Ishikawa (cell line): ENCODE results near the gene CPAMD8.

Experiments used
- EP300 ChIP-seq: IDR thresholded peaks from 2 replicates; pipeline ENCODE4 v1.6.1; 2012; ENCODE audit warnings: borderline replicate concordance
- TF ChIP-seq, protein P1 (sequence below): IDR thresholded peaks from 2 replicates; pipeline ENCODE4 v1.6.1; 2012; ENCODE audit warnings: low read depth, mild to moderate bottlenecking

DNA sequence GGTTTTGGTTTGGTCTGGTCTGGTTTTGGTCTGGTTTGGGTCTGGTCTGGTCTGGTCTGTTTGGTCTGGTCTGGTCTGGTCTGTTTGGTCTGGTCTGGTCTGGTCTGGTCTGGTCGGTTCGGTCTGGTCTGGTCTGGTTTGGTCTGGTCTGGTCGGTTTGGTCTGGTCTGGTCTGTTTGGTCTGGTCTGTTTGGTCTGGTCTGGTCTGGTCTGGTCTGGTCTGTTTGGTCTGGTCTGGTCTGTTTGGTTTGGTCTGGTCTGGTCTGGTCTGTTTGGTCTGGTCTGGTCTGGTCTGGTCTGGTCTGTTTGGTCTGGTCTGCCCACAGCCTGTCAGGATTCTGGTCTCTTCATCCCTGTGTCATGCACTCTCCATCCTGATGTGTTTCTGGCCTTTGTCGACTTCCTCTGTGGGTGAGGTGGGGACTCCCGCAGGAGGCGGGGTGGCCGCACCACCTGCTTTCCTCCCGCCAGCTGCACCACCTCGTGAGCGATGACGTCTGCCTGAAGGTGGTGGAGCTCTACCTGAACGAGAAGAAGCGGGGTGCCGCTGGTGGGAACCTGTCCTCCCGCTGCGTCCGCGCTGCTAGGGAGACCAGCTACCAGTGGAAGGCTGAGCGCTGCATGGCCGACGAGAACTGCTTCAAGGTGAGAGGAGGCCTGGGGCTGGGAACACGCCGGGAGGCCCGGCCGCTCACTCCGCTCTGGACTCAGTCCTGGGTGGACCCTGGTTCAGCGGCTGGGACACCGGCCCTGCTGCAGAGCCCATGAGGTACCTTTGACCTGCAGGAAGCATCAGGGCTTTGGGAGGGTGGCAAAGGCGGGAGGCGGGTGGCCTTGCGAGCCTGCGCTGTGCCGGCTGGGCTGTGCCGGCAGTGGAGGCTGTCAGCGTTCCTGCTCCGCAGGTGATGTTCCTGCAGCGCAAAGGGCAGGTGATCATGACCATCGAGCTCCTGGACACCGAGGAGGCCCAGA is 150.7 kb downstream of the CPAMD8 start:
- no peak for TF ChIP-seq EP300
- TF ChIP-seq, protein P1, sequence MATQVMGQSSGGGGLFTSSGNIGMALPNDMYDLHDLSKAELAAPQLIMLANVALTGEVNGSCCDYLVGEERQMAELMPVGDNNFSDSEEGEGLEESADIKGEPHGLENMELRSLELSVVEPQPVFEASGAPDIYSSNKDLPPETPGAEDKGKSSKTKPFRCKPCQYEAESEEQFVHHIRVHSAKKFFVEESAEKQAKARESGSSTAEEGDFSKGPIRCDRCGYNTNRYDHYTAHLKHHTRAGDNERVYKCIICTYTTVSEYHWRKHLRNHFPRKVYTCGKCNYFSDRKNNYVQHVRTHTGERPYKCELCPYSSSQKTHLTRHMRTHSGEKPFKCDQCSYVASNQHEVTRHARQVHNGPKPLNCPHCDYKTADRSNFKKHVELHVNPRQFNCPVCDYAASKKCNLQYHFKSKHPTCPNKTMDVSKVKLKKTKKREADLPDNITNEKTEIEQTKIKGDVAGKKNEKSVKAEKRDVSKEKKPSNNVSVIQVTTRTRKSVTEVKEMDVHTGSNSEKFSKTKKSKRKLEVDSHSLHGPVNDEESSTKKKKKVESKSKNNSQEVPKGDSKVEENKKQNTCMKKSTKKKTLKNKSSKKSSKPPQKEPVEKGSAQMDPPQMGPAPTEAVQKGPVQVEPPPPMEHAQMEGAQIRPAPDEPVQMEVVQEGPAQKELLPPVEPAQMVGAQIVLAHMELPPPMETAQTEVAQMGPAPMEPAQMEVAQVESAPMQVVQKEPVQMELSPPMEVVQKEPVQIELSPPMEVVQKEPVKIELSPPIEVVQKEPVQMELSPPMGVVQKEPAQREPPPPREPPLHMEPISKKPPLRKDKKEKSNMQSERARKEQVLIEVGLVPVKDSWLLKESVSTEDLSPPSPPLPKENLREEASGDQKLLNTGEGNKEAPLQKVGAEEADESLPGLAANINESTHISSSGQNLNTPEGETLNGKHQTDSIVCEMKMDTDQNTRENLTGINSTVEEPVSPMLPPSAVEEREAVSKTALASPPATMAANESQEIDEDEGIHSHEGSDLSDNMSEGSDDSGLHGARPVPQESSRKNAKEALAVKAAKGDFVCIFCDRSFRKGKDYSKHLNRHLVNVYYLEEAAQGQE = no peak
